Measurements from ENCODE around the gene CORO7.
A peak's percentile ranks its signal among the peaks of the same experiment; 100 is the strongest.

CORO7 gene

GRCh38 chr16:4372578-4373355, 43.6 kb downstream of the CORO7 start:
- peak; percentile 34 for DNase-seq (ENCODE audit: low read depth, low spot score)
- POLR2A ChIA-PET, result interaction anchor here (0.5 to 3.9 kb wide), 9 partner anchors 10 to 1455 kb away, joined by 4 to 28 read pairs (median 13); partner anchors contain the start of genes PAM16 and TFAP4
- no peak for TF ChIP-seq CTCF (IDR thresholded peaks at IDR 0.05; ENCODE audit: insufficient read depth, low read length, missing control alignments)
- CTCF ChIA-PET, result interaction anchor here (1.3 to 23.7 kb wide), 5 partner anchors 12 to 84 kb away, joined by 3 to 389 read pairs (median 17); no protein-coding TSS in a partner anchor
- peak overlapping the region; percentile 93 for H3K4me3 ChIP-seq (ENCODE audit: low read depth, low read length)

- no peak for DNase-seq (ENCODE audit: low read depth, low spot score)
- peak overlapping the region; percentile 93 for H3K4me3 ChIP-seq (ENCODE audit: low read depth, low read length)
- CTCF ChIA-PET, result interaction anchor here (1.5 to 23.7 kb wide), 3 partner anchors 11 to 57 kb away, joined by 3 to 389 read pairs (median 32); no protein-coding TSS in a partner anchor
- POLR2A ChIA-PET, result interaction anchor here (0.5 to 3.9 kb wide), 7 partner anchors 10 to 1454 kb away, joined by 4 to 28 read pairs (median 15); partner anchors contain the start of gene PAM16
- no peak for TF ChIP-seq CTCF (IDR thresholded peaks at IDR 0.05; ENCODE audit: insufficient read depth, low read length, missing control alignments)
Measured at GRCh38 chr16:4372001-4372577, 44.3 kb downstream of the CORO7 start.

- H3K4me3 ChIP-seq (ENCODE audit: low read depth, low read length), result peak within 1 kb of the TSS; percentile 93
- POLR2A ChIA-PET, result interaction anchor here (1.0 to 3.9 kb wide), 4 partner anchors 12 to 20 kb away, joined by 4 to 18 read pairs (median 10); no protein-coding TSS in a partner anchor
- CTCF ChIA-PET, result interaction anchor here (0.9 to 8.8 kb wide), 3 partner anchors 12 to 83 kb away, joined by 4 to 174 read pairs (median 81); no protein-coding TSS in a partner anchor
- DNase-seq (ENCODE audit: low read depth, low spot score), result no peak
- no peak for TF ChIP-seq CTCF (IDR thresholded peaks at IDR 0.05; ENCODE audit: insufficient read depth, low read length, missing control alignments)
Measured at GRCh38 chr16:4371357-4372000, 44.9 kb downstream of the CORO7 start, which contains the start of gene VASN. Gene VASN, plus strand, starts transcription at chr16:4371848. Its CDS starts 9,030 bp downstream, at chr16:4380878.

GRCh38 chr16:4370570-4371356, 45.6 kb downstream of the CORO7 start:
- DNase-seq (ENCODE audit: low read depth, low spot score), result peak; percentile 29
- ChIA-PET CTCF (interaction anchor here (0.9 to 8.8 kb wide), 5 partner anchors 11 to 82 kb away, joined by 3 to 174 read pairs (median 4); no protein-coding TSS in a partner anchor), POLR2A (interaction anchor here (0.6 to 3.9 kb wide), 7 partner anchors 11 to 117 kb away, joined by 3 to 18 read pairs (median 4); partner anchors contain the start of gene PAM16)
- no peak overlapping the region for H3K4me3 ChIP-seq (ENCODE audit: low read depth, low read length)
- TF ChIP-seq CTCF (IDR thresholded peaks at IDR 0.05; ENCODE audit: insufficient read depth, low read length, missing control alignments), result no peak

GRCh38 chr16:4370151-4370550, 46.2 kb downstream of the CORO7 start:
- H3K4me3 ChIP-seq (ENCODE audit: low read depth, low read length), result no peak overlapping the region
- TF ChIP-seq CTCF (IDR thresholded peaks at IDR 0.05; ENCODE audit: insufficient read depth, low read length, missing control alignments), result no peak
- DNase-seq (ENCODE audit: low read depth, low spot score), result no peak
- ChIA-PET CTCF (interaction anchor here (0.7 to 8.8 kb wide), 6 partner anchors 10 to 61 kb away, joined by 3 to 174 read pairs (median 4); no protein-coding TSS in a partner anchor), POLR2A (interaction anchor here (0.9 to 2.0 kb wide), 4 partner anchors 11 to 116 kb away, joined by 3 to 8 read pairs (median 4); partner anchors contain the start of gene PAM16)

Data from AG04449 (cell line).